Erythroblast (primary cell): Measurements from ENCODE around the gene BNIP2.

Experiments
- GATA1 ChIP-seq: IDR thresholded peaks from 2 replicates; pipeline ENCODE4 v1.6.1; 2011; ENCODE audit warnings: low read depth, mild to moderate bottlenecking, control low read depth, low read length, moderate library complexity
- POLR2A ChIP-seq: IDR thresholded peaks from 2 replicates; pipeline ENCODE4 v1.6.1; 2011; ENCODE audit warnings: mild to moderate bottlenecking, low read length

- TF ChIP-seq POLR2A (no peak), GATA1 (no peak)
Observed at GRCh38 chr15:59722037-59722436, 32.9 kb upstream of the BNIP2 start.
